NCI-H748 treated with DMSO at 0.1 percent for 48 hours (cell line): Measurements from ENCODE around the gene HOXA3.

Source experiments
- DNase-seq: peaks from one replicate; lab custom pipeline; 2025; lab: John Stamatoyannopoulos, UW

Gene HOXA3

DNA sequence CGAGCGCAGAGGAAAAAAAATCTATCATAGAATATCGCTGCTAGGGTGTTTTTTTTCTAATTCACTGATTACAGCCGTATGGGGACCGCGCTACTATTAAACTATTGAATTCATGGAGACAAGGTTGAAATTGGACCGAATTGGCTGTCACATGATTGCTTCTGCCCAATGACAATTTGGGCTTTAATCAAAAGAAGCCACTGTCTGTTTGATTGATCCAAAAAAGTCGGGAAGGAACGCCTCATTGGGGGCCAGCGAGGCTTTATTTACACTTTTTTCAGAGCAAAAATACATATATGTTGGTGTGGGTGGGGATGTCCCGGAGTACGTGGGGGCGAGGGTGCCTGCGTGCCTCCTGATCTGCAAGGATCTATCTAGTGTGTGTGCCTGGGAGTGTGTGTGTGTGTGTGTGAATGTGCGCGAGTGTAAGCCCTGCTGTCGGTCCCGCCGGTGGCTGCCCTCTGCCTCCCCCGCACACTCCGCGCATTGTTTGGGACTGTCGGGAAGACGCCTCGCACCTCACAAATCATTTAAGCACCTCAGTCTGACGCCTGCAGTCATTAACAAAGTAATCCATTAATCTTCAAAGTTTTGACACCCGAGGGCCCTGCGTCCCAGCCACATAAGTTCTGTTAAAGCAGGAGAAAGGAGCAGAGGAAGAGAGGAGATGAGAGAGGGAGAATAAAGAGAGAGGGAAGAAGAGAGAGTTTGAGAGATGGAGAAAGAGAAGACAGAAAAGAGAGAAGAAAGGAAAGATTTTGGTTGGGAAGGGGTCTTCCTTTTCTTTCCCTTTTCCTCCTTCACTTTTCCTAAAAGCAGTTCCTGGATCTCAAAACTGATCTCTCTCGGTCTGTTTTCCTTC, 49.6 kb downstream of the HOXA3 start, which contains the start of gene HOXA2:
TSS of gene HOXA2 (minus strand) at position 103 of the 862 bp plus-strand sequence. CDS start 183 bp downstream, outside the sequence.
- DNase-seq: no peak

DNA sequence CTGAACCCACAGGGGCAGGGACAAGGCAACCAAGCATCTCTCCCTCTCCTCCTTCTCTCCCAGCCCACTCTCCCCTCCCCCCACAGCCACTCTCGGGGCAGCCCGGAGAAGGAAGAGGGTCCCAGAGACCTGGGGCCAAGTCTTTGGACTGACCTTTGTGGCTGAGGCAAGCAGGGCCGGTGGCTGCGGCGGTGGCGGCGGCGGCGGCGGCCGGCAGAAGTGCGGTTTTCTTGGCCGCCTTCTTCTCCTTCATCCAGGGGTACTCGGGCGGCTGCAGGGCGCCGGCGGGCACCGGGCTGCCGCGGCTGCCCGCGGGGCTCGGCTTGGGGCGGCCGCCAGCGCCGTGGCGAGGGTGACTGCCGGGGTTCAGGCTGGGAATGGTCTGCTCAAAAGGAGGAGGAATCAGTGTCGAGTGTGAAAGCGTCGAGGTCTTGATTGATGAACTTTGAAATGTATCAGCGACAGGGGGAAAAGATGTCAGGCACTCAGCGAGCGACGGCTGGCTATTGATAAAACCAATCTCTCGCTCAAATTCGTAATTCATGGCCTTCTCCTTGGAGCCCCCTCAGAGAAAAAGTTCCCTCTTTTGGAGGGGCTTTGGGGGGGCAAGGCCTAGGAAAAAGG, 50.3 kb downstream of the HOXA3 start:
- no peak for DNase-seq

DNA sequence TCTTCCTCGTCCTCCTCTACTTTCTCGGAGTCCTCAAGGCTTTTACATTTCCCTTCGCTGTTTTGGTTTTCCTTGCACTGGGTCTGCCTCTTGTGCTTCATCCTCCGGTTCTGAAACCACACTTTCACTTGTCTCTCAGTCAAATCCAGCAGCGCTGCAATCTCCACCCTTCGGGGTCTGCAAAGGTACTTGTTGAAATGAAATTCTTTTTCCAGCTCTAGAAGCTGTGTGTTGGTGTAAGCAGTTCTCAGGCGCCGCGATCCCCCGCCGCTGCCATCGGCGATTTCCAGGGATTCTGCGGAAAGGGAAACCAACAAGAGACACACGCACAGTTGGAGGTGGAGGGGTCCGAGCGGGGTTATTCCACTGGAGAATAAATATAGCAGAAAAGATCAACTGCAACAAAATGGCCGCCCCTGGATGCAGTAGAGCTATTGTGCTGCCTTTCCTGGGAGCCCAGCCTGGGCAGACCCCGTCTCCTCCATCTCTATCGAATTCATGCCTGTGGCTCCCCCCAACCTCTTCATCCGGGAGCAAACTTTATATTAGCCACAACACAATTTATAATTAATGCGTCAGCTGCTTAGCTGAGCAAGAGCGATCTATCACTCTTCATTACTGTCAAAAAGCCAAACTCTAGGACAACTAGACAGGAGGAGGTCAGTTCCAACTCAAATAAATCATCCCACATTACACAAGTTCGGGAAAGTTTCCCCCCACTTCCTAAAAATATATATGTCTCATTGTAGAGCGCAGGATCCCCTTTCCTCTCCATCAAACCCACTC, 51.0 kb downstream of the HOXA3 start:
- no peak for DNase-seq

DNA sequence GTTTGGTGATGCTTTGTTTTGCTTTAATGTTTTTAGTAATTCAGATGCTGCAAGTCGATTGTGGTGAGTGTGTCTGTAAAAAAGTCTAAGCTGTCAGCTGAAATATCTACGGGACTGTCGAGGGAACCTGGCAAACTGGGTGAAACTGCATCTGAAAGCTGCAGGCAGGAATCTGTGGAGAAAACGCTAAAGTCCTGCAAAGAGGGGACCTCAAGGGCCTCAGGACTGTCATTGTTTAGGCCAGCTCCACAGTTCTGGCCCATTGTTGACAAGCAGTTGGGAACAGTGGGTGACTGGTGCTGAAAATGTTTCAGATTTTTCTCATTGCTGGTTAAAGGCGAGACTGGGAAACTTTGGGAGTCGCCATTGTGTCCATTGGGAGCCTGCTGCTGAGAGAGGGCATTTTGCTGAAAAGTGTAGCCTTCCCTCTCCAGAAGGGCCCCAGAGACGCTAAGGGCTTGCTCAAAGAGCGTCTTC, 51.7 kb downstream of the HOXA3 start:
- DNase-seq: no peak

DNA sequence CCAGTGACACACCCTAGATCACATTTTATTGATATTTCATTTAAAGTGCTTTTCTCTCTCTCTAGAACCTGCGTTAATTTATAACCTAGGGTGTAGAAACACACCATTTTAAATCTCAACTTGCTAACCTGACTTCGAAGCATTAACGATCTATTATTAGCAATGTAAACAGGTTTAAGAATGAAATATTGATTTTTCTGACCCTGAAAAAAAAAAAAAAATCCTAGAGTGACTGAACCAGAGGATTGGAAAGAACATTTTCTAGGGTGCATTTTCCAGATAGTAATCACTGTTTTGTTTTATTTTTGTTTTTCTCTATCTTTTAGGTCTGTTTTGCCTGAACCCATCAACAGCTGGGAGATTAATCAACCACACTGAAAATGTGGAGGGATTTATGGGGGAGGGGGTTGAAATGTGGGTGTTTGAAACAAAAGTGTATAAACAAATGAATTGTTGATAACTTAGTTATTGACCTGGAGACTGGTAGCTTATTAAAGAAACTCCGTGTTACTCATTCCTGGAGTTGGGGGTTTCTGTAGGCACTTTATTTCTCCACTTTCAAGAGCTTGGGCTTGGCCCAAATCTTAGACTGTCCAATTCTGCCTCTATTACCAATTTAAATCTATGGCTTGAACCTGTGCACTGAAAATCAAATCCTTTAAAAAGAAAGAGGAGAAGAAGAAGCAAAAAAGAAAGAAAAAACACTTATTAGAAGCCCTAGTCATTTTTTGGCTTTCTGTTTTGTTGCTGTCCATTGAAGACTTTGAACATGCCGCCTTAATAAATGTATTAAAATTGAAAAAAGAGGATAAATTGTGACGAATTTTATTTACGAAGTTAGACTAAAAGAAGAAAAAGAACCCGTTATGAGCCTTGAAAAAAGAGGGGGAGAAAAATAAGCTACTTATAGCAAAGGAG, 52.7 kb downstream of the HOXA3 start:
- DNase-seq: no peak

DNA sequence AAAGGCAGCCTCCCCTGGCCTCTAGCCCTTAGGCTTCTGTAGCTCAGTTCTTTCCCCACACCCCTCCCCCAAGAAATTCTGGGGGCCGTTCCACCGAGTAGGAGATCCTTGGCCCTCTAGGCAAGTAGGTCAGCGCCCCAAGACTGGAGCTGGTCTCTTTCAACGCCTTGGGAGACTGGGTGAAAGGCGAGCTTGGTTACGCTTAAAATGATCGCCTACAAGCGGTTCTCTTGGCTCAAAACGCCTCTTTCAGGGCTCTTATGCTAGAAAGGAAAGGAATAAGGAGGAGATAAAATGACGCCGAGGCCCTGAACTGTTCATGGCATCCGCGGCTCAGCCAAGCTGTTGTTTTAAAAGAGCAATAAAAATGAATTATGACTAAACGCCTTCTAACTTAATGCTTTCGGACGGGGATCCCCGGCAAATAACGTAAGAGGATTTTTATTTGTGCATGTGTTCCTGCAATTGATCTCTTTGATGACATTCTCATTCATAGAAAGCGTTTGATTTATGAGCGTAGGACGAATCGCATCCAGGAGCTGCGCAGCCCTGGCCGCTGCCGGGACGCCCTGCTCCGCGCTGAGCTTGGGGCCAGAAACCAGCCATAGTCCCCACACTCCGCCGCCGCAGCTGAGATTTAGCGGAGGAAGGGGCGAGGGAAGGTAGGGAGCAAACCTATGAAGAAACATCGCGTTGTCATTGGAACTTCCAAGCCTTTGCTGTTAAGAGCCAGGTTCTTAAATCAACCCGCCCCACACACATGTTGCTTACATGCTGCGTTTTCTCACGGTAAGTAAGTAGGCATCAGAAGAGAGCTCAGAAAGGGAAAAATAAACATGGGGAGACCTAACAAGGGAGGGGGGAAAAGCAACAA, 53.6 kb downstream of the HOXA3 start:
- no peak for DNase-seq

DNA sequence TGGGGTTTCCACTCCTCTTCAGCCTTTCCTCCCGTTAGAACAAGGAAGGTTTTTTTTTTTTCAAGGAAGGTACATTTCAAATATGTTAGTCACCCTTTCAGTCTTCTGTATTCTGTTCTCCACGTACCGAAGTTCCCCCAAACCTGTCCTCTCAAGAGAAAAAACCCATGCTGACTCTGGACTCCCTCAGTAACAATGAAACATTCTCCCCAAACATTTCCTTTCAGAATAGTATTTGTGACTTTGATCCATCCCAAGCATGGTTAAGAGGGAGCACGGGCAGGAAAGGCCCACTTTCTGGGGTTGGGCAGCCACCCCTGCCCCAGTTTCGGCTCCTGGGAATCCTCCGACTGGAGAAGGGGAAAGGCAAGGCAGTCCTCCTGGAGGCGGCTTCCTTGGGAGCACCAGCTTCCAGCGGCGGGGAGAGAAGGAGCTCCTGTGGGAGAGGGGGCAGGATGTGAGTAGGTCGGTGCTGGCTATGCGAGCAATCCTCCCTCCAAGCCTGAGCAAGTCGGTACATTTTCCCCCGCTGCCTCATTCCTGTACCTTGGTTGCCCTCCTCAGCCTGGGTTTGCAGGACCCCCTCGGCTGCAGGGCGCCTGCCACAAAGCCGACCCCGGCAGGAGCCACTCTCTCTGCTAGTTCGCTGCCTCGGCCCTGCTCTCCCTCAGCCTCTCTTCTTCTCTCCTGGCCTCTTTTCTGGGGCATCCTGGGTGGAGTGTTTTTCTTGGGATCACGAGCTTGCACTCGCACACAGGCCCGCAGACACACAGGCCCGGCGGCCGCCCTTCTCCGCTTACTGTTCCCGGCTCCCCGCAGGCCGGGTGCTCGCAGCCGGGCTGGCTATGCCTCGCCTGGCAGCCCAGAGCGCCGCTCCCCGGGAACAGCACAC, 54.5 kb downstream of the HOXA3 start:
- DNase-seq: no peak

DNA sequence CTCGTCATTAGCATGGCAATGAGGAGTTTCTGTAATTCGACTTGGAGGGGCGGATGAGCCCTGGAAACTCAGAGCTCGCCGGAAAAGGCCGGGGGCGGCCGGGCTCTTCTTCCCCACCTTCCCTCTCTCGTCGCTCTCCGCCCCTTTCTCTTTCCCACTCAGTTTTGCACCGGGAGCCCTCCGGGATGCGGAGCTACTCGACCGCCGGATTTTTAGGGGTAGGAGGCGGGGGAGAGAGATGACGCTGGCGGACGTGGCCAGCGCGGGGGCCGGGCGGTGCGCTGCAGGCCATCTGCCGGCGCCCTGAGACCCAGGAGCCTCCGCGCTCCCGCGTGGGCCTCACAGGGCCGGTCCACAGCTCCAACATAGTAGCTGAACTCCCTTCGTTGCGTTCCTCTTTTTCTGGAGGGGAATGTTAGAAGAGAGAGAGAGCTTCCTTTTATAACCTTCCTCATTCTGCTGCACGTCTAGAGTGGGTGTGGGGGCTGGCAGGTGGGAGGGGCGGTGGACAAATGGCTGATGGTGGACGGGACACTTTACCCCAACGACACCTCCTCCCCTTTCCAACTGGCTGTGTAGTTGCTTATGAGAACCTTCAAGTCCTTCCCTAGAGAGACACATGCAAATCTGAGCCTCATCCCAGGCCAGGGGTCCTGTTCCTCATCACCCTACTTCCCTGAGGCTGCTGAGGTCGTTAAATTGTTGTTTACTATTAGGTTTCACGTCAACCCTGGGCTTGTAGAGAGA, 55.4 kb downstream of the HOXA3 start:
- no peak for DNase-seq

DNA sequence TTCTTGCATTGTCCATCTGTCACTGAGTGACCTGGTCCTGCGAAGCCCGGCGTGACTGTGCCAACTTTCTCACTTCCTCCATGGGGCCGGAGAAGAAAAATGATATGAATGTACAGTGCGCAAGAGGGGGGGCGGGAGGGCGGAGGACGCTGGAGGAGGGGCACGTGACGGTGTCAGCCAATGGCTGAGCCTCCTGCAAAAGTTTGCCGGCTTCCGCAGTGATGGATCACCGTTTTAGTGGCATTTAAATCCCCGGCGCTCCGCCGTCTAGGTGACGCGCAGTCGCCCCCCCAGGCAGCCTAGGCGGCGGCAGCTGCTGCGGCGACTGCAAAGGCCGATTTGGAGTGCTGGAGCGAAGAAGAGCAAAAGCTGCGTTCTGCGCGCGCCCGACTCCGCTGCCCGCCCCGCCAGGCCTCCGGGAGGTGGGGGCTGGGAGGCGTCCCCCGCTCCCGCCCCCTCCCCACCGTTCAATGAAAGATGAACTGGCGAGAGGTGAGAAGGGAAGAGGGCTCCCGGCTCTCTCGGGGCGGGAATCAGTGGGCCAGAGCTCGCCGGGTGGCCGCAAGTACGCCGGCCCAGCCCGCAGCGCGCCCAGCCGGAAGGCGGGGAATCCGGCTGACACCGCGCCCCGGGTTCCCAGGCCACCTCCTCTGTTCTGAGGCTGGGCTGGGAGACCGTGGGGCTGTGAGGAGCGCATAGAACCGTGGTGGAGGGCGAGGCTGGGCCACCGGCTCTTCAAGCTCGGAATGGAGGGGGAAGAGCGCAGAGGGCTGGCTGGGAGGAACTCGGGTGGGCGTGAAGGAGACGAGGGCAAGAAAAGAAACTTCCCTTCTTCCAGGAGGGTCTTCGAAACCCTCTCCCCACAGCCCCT, 56.3 kb downstream of the HOXA3 start, which contains the start of gene HOXA1:
TSS of gene HOXA1 (minus strand) at position 104 of the 871 bp plus-strand sequence. CDS start at position 16, 88 bp downstream.
- peak; percentile 72 for DNase-seq

DNA sequence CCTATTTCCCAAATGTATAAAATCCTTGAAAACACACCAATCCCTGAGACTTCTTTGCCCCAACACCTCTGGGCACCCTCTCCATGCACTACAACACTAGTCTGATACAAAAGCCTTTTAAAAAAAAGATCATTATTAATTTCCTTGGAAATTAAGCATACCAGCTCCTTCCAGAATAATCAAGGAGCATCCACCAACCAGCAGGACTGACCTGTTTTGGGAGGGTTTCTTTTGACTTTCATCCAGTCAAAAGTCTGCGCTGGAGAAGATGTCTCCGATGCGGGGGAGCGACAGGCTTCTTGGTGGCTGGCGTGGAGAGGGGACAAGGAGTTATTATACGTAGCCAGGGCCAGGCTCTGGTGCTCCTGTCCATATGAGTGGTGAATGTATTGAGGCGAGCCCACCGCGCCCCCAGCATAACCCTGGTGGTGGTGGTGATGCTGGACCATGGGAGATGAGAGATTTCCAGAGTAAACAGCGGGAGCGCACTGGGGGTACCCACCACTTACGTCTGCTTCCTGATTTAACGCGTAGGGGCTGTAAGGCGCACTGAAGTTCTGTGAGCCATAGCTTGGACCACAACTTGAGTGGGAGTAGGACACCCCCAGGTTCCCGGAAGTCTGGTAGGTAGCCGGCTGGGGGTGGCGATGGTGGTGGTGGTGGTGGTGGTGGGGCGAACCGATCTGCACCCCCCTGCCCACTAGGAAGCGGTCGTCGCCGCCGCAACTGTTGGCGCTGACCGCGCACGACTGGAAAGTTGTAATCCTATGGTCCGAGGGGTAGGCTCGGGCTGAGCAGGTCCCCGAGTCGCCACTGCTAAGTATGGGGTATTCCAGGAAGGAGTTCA, 57.1 kb downstream of the HOXA3 start:
- no peak for DNase-seq

DNA sequence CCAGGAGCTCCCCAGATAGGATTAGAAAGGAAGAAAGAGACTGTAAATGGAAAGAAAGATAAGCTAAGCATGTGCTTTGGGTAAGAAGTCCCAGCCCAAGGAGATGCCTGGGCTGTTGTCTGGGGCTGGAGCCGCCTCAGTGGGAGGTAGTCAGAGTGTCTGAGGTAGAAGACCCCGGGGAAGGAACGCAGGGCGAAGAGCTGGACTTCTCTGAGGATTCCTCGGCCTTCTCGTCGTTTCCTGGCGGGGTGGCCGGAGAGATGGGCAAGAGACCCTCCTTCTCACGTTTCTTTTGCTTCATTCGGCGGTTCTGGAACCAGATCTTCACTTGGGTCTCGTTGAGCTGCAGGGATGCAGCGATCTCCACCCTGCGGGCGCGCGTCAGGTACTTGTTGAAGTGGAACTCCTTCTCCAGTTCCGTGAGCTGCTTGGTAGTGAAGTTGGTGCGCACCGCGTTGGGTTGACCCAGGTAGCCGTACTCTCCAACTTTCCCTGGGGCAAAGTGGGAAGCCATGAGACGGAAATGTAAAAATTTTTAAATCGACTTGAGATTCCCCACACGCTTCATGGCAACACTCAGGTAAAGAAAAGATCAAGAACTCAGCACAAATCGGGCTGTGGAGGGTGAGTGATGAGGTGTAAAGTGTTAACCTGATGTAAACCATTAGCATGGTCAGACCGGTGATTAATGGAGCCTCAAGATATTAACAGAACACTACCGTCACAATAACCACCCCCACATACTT, 57.9 kb downstream of the HOXA3 start:
- no peak for DNase-seq

DNA sequence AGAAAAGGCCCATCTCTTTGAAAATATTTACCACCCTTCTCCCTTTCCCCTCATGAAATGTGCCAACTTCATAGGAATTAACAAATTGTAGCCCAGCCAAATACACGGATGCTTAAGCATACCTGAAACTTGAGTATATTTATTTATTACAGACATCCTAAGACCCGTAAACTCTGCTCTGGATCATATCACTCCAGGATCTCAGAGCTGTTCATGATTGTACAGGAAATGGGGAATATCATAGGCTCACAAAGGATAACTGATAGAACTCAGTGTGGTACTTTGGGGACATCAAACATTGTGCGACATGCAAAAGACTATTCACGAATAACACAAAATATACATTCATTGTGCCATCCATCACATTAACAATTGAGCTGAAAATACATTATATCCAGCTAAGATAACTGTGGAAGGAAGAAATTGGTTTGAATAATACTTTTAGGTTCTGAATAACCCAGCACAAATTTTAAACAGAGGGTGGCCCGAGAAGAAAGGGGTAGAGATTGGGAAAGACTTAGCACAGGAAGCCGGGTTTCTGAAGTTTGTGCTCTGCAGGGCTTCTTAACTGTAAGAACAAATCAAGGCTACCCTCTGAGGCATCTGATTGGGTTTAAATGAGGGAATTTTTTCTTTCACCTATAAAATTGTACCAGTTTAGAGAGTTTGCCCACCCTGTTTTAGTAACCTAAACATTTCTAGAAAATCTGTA, 59.0 kb downstream of the HOXA3 start:
- DNase-seq: no peak

DNA sequence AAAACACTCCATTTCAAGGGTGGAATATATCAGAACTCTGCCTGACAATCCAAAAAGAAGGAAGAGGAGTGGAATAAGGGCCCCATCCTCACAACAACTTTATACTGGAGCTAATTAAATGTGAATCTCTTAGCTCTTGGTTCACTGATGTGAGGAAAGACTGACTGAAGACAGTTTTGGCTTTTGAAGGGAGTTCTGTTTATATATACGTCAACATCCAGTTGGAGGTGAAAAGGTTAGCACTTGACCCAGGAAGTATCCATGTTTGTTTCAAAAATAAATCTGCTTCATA, 59.6 kb downstream of the HOXA3 start:
- no peak for DNase-seq

DNA sequence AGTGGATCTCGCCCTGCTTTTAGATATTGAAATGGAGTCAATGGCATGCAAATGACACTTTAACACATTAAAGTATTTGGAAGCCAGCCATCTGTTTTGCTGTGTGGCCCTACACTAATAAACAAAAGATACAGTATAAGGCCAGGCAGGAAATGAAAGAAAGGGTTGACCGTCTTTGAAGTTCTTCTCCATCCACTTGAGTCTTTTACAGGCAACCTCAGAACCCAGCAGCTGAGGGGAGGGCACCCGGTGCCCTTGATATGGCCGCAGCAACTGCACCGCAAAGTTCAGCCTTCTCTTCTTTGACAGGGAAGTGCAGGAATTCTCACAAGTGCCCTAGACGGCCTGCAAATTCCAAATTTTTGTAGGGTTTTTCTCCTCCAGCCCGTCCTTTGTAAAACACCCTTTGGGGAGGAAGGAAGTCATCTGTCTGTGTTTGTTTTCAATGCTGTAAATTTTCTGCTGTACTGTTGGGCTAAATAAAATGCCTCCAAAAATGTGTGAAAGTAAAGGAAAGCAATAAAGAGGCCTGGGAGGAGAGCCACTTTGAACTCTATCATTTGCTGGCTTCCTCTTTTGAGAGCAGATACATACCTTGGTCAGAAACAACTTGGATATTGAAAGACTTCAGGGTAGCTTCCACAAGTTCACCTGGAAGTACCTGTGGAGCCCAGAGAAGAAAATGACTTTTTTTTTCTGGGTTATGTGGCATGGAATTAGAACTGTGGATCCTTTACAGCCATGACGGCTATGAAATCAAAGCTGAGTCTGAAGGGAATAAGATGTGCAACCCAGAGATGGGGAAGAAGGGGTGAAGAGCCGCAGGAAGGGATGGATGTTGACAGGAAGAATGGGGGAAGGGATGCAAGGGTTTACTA, 60.2 kb downstream of the HOXA3 start:
- DNase-seq: no peak
